H1 (cell line): ENCODE data around the gene ZSCAN30. TPM values are rescaled to one million over a fixed set of nuclear protein-coding genes. Genes with fewer than 3 reads are reported as not detected.

Experiments used
- ASH2L ChIP-seq: fragments of 200-600, 300-600 bp; sonication (generic); IDR thresholded peaks from one replicate; pipeline ENCODE4 v1.7.1; 2017; ENCODE audit warnings: low read length
- BCL11A ChIP-seq, 2 experiments: IDR thresholded peaks; one replicate each; pipeline ENCODE4 v1.6.1; 2011; ENCODE audit warnings: low read depth in 2 of 2, low read length in 2 of 2, mild to moderate bottlenecking in 2 of 2
- CBX5 ChIP-seq: fragments of 300-800, 300-1000 bp; sonication (generic); IDR thresholded peaks from 2 replicates; pipeline ENCODE4 v1.7.1; 2016; ENCODE audit warnings: antibody characterized with exemption, low read length, low read depth
- CBX8 ChIP-seq: fragments of 300-800, 300-1000 bp; sonication (generic); IDR thresholded peaks from 2 replicates; pipeline ENCODE4 v1.7.1; 2016; ENCODE audit warnings: low read depth, low read length, borderline replicate concordance
- CEBPB ChIP-seq: IDR thresholded peaks from 2 replicates; pipeline ENCODE4 v1.6.1; 2012; ENCODE audit warnings: low read depth, low read length
- CHD2 ChIP-seq: IDR thresholded peaks from 2 replicates; pipeline ENCODE4 v1.6.1; 2012; ENCODE audit warnings: low read length, improper control_type of control experiment
- CTCF ChIP-seq, 3 experiments: IDR thresholded peaks; 1 replicate in 2 of 3; 2 replicates in 1 of 3; pipeline versions ENCODE4 v1.5.1 to v1.6.1; 2011; ENCODE audit warnings: low read length in 3 of 3, mild to moderate bottlenecking in 3 of 3, inconsistent platforms in 2 of 3, low read depth in 1 of 3, moderate library complexity in 1 of 3; ENCODE audit not compliant: insufficient read depth in 1 of 3; ENCODE audit errors: control extremely low read depth in 1 of 3
- FOSL1 ChIP-seq: IDR thresholded peaks from 2 replicates; pipeline ENCODE4 v1.6.1; 2011; ENCODE audit warnings: mild to moderate bottlenecking, low read depth, low read length, moderate library complexity; ENCODE audit not compliant: insufficient read depth
- GABPA ChIP-seq: IDR thresholded peaks from 2 replicates; pipeline ENCODE4 v1.6.1; 2011; ENCODE audit warnings: mild to moderate bottlenecking, low read length, moderate library complexity, borderline replicate concordance; ENCODE audit not compliant: insufficient read depth
- KDM1A ChIP-seq: fragments of 200-600, 300-600 bp; sonication (generic); IDR thresholded peaks from 2 replicates; pipeline ENCODE4 v1.7.1; 2016; ENCODE audit warnings: mild to moderate bottlenecking, low read length, borderline replicate concordance
- KDM5A ChIP-seq: fragments of 200-600 bp; IDR thresholded peaks from 2 replicates; pipeline ENCODE4 v1.7.1; 2012; ENCODE audit warnings: mild to moderate bottlenecking, low read length, inconsistent platforms, mixed read lengths
- NANOG ChIP-seq: IDR thresholded peaks from 2 replicates; pipeline ENCODE4 v1.6.1; 2011; ENCODE audit warnings: low read length, low read depth, mild to moderate bottlenecking, inconsistent platforms; ENCODE audit not compliant: insufficient read depth, poor library complexity, severe bottlenecking
- POLR2AphosphoS5 ChIP-seq: IDR thresholded peaks from 2 replicates; pipeline ENCODE4 v1.6.1; 2011; ENCODE audit warnings: low read depth, low read length
- RBBP5 ChIP-seq: IDR thresholded peaks from 2 replicates; pipeline ENCODE4 v1.7.1; 2012; ENCODE audit warnings: low read depth, mild to moderate bottlenecking, inconsistent platforms, low read length, moderate library complexity, borderline replicate concordance
- RFX5 ChIP-seq: IDR thresholded peaks from 2 replicates; pipeline ENCODE4 v1.6.1; 2011; ENCODE audit warnings: low read depth, low read length, improper control_type of control experiment, borderline replicate concordance
- RXRA ChIP-seq: IDR thresholded peaks from 2 replicates; pipeline ENCODE4 v1.6.1; 2011; ENCODE audit warnings: low read depth, mild to moderate bottlenecking, low read length, moderate library complexity; ENCODE audit not compliant: insufficient read depth
- SAP30 ChIP-seq: fragments of 300-600 bp; sonication (generic); IDR thresholded peaks from 2 replicates; pipeline ENCODE4 v1.7.1; 2012; ENCODE audit warnings: low read length, moderate library complexity, mild to moderate bottlenecking, inconsistent platforms; ENCODE audit not compliant: insufficient read depth, insufficient replicate concordance
- SIN3A ChIP-seq, 2 experiments: IDR thresholded peaks in 1 of 2; conservative IDR thresholded peaks in 1 of 2; 2 replicates each; pipeline ENCODE4 v1.6.1; 2011 to 2012; ENCODE audit warnings: low read length in 2 of 2, improper control_type of control experiment in 1 of 2, low read depth in 1 of 2, mild to moderate bottlenecking in 1 of 2
- SIX5 ChIP-seq: IDR thresholded peaks from 2 replicates; pipeline ENCODE4 v1.6.1; 2011; ENCODE audit warnings: mild to moderate bottlenecking, low read depth, low read length
- SP1 ChIP-seq: IDR thresholded peaks from 2 replicates; pipeline ENCODE4 v1.6.1; 2011; ENCODE audit warnings: low read depth, low read length
- SP2 ChIP-seq: IDR thresholded peaks from 2 replicates; pipeline ENCODE4 v1.6.1; 2012; ENCODE audit warnings: mild to moderate bottlenecking, low read length, inconsistent platforms
- TAF1 ChIP-seq: IDR thresholded peaks from 2 replicates; pipeline ENCODE4 v1.6.1; 2011; ENCODE audit warnings: mild to moderate bottlenecking, low read depth, low read length
- TBP ChIP-seq: IDR thresholded peaks from 2 replicates; pipeline ENCODE4 v1.6.1; 2011; ENCODE audit warnings: low read depth, low read length, improper control_type of control experiment
- polyA plus RNA-seq, 7 experiments: library from polyadenylated mRNA; depleted of rRNA in 3 of 7; stranded (reverse) in 5 of 7; unstranded in 2 of 7; fragments of >200 nt in 5 of 7; fragments of 200-250 nt in 2 of 7; gene quantifications; 1 replicate in 5 of 7; 2 replicates in 1 of 7; 4 replicates in 1 of 7; pipeline versions ENCODE4 v1.2.1 to v1.2.3, GENCODE V29; 2011 to 2013; ENCODE audit warnings: missing spikeins in 2 of 7, mixed read lengths in 2 of 7
- total RNA-seq: library from RNA; stranded (reverse); fragmentation: NEBNext Ultra II Directional; extraction: Animal tissue kit (Norgen Biotek cat#: 25700); gene quantifications from 2 replicates; pipeline ENCODE4 v1.2.1, GENCODE V29; 2021

ZSCAN30 gene
- total and polyA plus RNA-seq, 2 of the 8 experiments (the other 6 are each of a cell fraction or from before 2014, with no cell fraction given) = 4.4 to 10.3 TPM

- TF ChIP-seq SP1 (no peak), RXRA (no peak), CEBPB (no peak), SIX5 (no peak), ASH2L (peak; percentile 97), BCL11A (IDR thresholded peaks at IDR 0.05; ENCODE audit: low read depth in 2 of 2, low read length in 2 of 2) (no peak), SAP30 (no peak), POLR2AphosphoS5 (peak; percentile 97), KDM5A (peak; percentile 82), GABPA (no peak), RBBP5 (peak; percentile 53; the same call in 1 of the 2 replicates), CTCF (IDR thresholded peaks at IDR 0.05; ENCODE audit: control extremely low read depth in 1 of 3, insufficient read depth in 1 of 3, low read depth in 1 of 3, low read length in 3 of 3) (no peak), SIN3A (conservative IDR thresholded peaks at IDR 0.05 in 1 of 2, IDR thresholded peaks at IDR 0.05 in 1 of 2; ENCODE audit: low read depth in 1 of 2, low read length in 2 of 2) (peak; percentile 62 to 89; a peak in 2 of 4 replicates), KDM1A (no peak), CHD2 (peak; percentile 70; the same call in 1 of the 2 replicates), SP2 (peak; percentile 97), FOSL1 (no peak), TAF1 (peak; percentile 93), CBX8 (no peak), CBX5 (no peak), NANOG (no peak), RFX5 (no peak), TBP (peak; percentile 94)
These were observed at the start of gene ZSCAN30 (continued) for GRCh38 chr18:35290094-35290735.
